HUES48 (cell line): ENCODE data around the gene GNB1L.

Source experiments
- H3K27ac ChIP-seq: one replicate; pipeline ENCODE4 v1.7.0; 2013; ENCODE audit warnings: low read depth, low read length, inconsistent platforms
- H3K27me3 ChIP-seq: 2 replicates; pipeline ENCODE4 v1.6.1; 2013; ENCODE audit warnings: mild to moderate bottlenecking, low read length; ENCODE audit not compliant: control insufficient read depth, insufficient read depth
- H3K36me3 ChIP-seq: 2 replicates; pipeline ENCODE4 v1.6.1; 2013; ENCODE audit warnings: low read length; ENCODE audit not compliant: control insufficient read depth, insufficient read depth
- H3K4me1 ChIP-seq: 2 replicates; pipeline ENCODE4 v1.6.1; 2013; ENCODE audit warnings: mild to moderate bottlenecking, low read length; ENCODE audit not compliant: control insufficient read depth, insufficient read depth
- H3K4me3 ChIP-seq: 2 replicates; pipeline ENCODE4 v1.5.1; 2013; ENCODE audit warnings: mild to moderate bottlenecking, low read depth, low read length
- H3K9ac ChIP-seq: 2 replicates; pipeline ENCODE4 v1.6.1; 2013; ENCODE audit warnings: mild to moderate bottlenecking, low read depth, low read length, moderate library complexity
- H3K9me3 ChIP-seq: 2 replicates; pipeline ENCODE4 v1.6.1; 2013; ENCODE audit warnings: low read length; ENCODE audit not compliant: control insufficient read depth, insufficient read depth

The GNB1L gene

GRCh38 chr22:19758896-19759426 lies 95.7 kb downstream of the GNB1L start:
- Histone ChIP-seq H3K36me3 (no peaks in the 10 kb centered on the region), H3K4me3 (no peak overlapping the region), H3K9me3 (no peaks in the 10 kb centered on the region), H3K27ac (no peak overlapping the region), H3K9ac (no peak overlapping the region), H3K4me1 (peaks cover 19% of the 10 kb centered on the region; the same call in 1 of the 2 replicates), H3K27me3 (peaks cover 98% of the 10 kb centered on the region)

GRCh38 chr22:19757985-19758895 lies 96.4 kb downstream of the GNB1L start:
- H3K27me3 ChIP-seq: peaks cover 98% of the 10 kb centered on the region

DNA sequence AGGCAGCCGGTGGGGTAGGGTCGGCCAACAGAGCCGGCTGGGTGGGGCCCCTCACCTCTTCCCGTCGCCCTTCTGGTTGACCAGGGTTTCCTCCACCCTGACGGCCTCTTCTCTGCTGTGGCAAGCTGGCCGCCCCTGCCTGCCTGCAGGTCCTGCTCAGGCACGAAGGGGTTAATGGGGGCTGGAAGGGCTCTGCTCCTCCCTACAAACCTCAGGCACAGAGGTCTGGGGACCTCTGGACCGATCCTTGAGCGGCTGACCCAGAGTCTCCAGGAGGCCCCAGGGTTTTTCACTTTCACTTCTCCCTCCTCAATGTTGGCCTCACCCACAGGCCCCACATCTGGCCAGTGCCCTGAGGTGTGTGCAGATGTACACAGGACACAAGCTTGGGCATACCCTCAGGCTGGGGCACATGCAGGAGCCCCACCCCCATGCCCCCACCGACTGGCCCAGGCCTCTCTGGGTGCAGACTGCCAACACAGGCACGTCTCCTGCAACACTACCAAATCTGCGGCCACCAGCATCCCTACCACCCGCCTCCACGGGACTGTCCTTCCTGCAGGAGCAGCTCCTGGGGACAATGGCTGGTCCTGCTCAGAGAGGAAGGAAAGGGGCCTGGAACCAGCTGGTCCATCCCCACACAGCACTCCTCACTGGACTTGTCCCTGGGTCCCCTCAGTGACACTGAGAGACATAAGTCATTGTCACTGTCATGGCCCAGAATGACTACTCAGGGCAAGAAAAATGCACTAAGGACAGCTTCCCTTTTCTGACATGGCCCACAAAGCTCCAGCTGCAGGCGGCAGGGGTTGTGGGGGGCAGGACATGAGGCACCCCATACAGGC lies 97.3 kb downstream of the GNB1L start:
- H3K4me1 ChIP-seq: peaks cover 10% of the 10 kb centered on the region; the same call in 1 of the 2 replicates
- no peaks in the 10 kb centered on the region for H3K36me3 ChIP-seq
- no peak overlapping the region for H3K9ac ChIP-seq
- H3K4me3 ChIP-seq: peak overlapping the region; percentile 30; the same call in 1 of the 2 replicates
- no peaks in the 10 kb centered on the region for H3K9me3 ChIP-seq
- no peak overlapping the region for H3K27ac ChIP-seq
- peaks cover 98% of the 10 kb centered on the region for H3K27me3 ChIP-seq

More at GRCh38 chr22:19757985-19758895, 96.4 kb downstream of the GNB1L start:
- no peaks in the 10 kb centered on the region for H3K9me3 ChIP-seq
- peaks cover 14% of the 10 kb centered on the region; the same call in 1 of the 2 replicates for H3K4me1 ChIP-seq
- H3K27ac ChIP-seq: no peak overlapping the region
- H3K4me3 ChIP-seq: no peak overlapping the region
- no peaks in the 10 kb centered on the region for H3K36me3 ChIP-seq
- H3K9ac ChIP-seq: no peak overlapping the region

DNA sequence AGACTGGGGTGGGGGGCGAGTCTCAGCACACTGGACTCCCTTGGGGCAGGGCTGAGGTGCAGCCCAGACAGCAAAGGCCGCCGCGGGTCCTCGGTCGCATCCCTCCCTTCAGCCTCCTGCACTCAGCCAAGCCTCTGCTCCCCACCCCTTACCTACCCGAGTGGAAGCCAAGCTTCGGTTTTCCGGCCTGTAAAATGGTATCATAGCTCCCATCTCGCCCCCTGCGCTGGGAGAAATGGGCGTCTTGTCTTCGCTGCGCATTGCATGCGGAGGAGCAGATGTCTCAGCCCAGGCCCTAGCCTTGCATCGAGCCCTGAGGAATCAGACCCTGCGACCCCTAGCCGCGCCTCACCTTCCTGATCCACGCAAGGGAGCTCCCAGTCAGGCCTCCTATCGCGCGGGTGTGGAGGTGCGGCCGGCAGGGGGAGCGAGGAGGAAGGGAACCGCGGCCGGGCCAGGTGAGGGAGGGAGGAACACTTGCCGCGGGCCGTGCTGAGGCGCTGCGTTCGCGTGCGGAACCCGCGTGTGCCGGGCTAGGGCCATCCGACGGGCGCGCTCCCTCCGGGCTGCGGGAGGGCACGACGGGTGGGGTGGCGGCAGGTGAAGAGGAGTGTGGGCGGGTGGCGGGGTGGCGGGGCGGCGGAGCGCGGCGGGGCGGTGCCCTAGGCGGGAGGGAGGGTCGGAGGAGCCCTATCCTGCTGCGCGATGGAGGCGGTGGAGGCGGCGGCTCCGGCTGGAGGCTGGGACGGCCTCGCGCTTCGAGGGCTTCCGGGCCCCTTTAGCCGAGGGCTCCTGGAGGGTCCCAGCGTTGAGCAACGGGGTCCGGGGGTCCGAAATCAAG lies 98.2 kb downstream of the GNB1L start:
- Histone ChIP-seq H3K4me1 (peaks cover 10% of the 10 kb centered on the region; the same call in 1 of the 2 replicates), H3K9ac (no peak overlapping the region), H3K36me3 (no peaks in the 10 kb centered on the region), H3K27ac (no peak overlapping the region), H3K4me3 (peak overlapping the region; percentile 30; the same call in 1 of the 2 replicates), H3K27me3 (peaks cover 98% of the 10 kb centered on the region), H3K9me3 (no peaks in the 10 kb centered on the region)

DNA sequence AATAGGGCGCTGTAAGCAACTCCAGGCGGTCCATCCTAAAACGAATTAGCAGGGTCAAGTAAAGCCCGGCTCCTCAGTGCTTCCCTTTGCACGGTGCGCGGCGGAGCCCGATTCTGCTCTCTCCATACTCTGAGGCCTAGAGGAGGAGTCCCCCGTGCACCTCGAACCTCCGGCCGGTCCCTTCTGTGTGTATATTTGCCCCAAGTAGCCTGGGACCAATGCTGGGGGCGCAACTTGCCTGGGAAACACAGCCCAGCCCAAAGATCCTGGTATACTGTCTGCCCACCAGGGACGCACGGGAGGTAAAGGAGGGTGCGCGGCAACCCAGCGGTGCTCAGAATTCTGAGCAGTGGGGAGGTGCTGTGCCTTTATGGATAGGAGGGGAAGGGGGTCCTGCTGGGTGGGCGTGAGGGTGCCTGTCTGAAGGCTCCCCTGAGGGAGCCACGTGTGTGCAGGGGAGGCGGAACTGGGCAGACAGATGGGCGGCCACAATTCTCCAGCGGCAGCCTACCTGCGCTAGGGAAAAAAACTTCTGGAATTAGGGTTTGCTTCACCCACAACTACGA lies 98.9 kb downstream of the GNB1L start:
- peak overlapping the region; percentile 14; the same call in 1 of the 2 replicates for H3K4me3 ChIP-seq

GRCh38 chr22:19755145-19755710 lies 99.4 kb downstream of the GNB1L start:
- Histone ChIP-seq H3K27ac (no peak overlapping the region), H3K4me1 (peaks cover 14% of the 10 kb centered on the region; the same call in 1 of the 2 replicates), H3K4me3 (peak overlapping the region; percentile 14; the same call in 1 of the 2 replicates), H3K9me3 (no peaks in the 10 kb centered on the region), H3K27me3 (peaks cover 89% of the 10 kb centered on the region), H3K36me3 (no peaks in the 10 kb centered on the region), H3K9ac (no peak overlapping the region)

More for the DNA sequence above, 98.9 kb downstream of the GNB1L start:
- H3K27me3 ChIP-seq: peaks cover 94% of the 10 kb centered on the region
- H3K4me1 ChIP-seq: peaks cover 13% of the 10 kb centered on the region; the same call in 1 of the 2 replicates
- H3K9me3 ChIP-seq: no peaks in the 10 kb centered on the region
- no peak overlapping the region for H3K27ac ChIP-seq
- no peak overlapping the region for H3K9ac ChIP-seq
- H3K36me3 ChIP-seq: no peaks in the 10 kb centered on the region

DNA sequence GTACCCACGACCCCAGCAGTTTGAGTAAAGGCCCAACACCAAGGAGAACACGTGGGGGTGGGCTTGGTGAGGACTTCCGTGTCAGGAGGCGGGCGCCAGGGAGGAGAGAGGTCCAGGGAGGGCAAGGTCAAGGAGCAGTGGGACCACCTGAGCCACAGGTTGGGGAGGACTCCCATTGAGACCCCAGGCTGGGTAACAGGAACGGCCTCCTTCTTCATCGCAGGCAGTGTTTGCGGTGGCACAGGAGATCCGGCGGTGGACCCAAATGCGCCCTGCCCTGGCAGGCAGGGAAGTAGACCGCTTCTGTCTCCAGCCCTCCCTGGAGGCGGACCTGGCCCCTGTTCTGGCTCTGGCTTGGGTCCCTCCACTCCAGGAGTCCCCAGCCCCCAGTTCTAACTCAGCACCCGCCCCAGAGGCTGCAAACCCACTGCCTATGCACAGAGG lies 100.0 kb downstream of the GNB1L start:
- Histone ChIP-seq H3K9me3 (no peaks in the 10 kb centered on the region), H3K36me3 (no peaks in the 10 kb centered on the region), H3K27ac (no peak overlapping the region), H3K4me1 (peaks cover 14% of the 10 kb centered on the region; the same call in 1 of the 2 replicates), H3K4me3 (no peak overlapping the region), H3K9ac (no peak overlapping the region), H3K27me3 (peaks cover 84% of the 10 kb centered on the region)

DNA sequence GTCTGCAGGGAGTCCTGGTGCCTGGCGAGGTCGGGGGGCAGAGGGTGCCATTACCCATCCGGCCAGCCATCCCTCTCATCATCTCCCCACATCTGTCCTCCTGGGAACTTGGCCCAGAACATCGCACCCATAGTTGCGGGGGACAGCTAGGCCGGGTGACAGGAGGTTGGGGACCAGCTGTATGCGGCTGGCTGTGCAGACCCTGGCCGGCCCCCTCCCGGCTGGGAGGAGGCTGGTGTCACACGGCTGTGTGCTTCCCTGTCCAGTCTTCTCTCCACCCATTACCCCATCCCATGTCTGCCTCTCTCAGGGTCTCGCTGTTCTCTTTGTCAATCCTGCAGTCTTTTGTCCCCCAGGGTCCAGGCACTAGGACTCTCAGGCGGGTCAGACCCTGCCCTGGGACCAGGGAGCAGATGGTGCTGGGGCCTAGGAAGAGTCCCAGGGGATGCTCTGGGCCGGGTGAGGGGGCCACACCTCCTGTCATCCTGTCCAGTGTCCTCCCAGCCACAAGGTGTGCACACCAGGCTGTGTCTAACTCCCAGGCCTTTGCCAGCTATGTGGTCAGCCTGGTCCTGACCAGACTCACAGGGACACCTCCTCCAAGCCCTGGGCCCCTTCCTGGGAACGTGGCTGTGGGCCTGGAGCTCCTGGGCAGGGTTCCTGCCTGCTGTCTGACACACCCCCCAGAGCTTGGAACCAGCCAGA lies 100.5 kb downstream of the GNB1L start:
- H3K27ac ChIP-seq: no peak overlapping the region
- peaks cover 80% of the 10 kb centered on the region for H3K27me3 ChIP-seq
- peaks cover 14% of the 10 kb centered on the region; the same call in 1 of the 2 replicates for H3K4me1 ChIP-seq
- H3K9ac ChIP-seq: no peak overlapping the region
- H3K36me3 ChIP-seq: no peaks in the 10 kb centered on the region
- H3K9me3 ChIP-seq: no peaks in the 10 kb centered on the region
- H3K4me3 ChIP-seq: no peak overlapping the region

GRCh38 chr22:19753090-19753842 lies 101.4 kb downstream of the GNB1L start:
- H3K27me3 ChIP-seq: peaks cover 77% of the 10 kb centered on the region
- H3K27ac ChIP-seq: no peak overlapping the region
- no peak overlapping the region for H3K9ac ChIP-seq
- no peaks in the 10 kb centered on the region for H3K9me3 ChIP-seq
- no peak overlapping the region for H3K4me3 ChIP-seq
- H3K36me3 ChIP-seq: no peaks in the 10 kb centered on the region
- peaks cover 14% of the 10 kb centered on the region; the same call in 1 of the 2 replicates for H3K4me1 ChIP-seq
